Measurements from ENCODE around the gene DIP2C. TPM values are rescaled to one million over a fixed set of nuclear protein-coding genes. Genes with fewer than 3 reads are reported as not detected.

DIP2C gene
- total and polyA plus RNA-seq, 4 donors, result 6.4 to 40.2 (median 23.8) TPM

GRCh38 chr10:509361-510102, 179.9 kb downstream of the DIP2C start:
- intact Hi-C loops (cut with DNase I), result loop anchor here (2.0 to 10.0 kb wide), 5 partner anchors 173 to 305 kb away; no protein-coding TSS in a partner anchor
- no peaks in the 10 kb centered on the region for H3K36me3 ChIP-seq (ENCODE audit: control insufficient read depth in 1 of 2, insufficient read depth in 2 of 2, low read length in 1 of 2)
- H3K9me3 ChIP-seq (ENCODE audit: control insufficient read depth, low read length), result no peaks in the 10 kb centered on the region
- no peaks in the 10 kb centered on the region for H3K4me1 ChIP-seq (ENCODE audit: control insufficient read depth in 1 of 2, insufficient read depth in 2 of 2, low read length in 2 of 2)
- DNase-seq (peak in 1 of 2 donors; percentile 62), ATAC-seq (ENCODE audit: low FRiP score) (no peak)
- H3K27ac ChIP-seq (ENCODE audit: low read depth in 1 of 2, low read length in 2 of 2), result no peak overlapping the region
- no peaks in the 10 kb centered on the region for H3K27me3 ChIP-seq (ENCODE audit: control insufficient read depth in 1 of 2, insufficient read depth in 2 of 2, low read length in 1 of 2)
- no peak overlapping the region for H3K4me3 ChIP-seq (ENCODE audit: low read length in 2 of 2)
- 92 to 95% methylated on average over 27 to 30 of the region's 30 CpGs for WGBS, 2 donors

GRCh38 chr10:508726-509125, 180.7 kb downstream of the DIP2C start:
- intact Hi-C loops (cut with DNase I), result no loop called here
- peak in 1 of 2 donors; percentile 61 for DNase-seq
- Histone ChIP-seq H3K4me3 (ENCODE audit: low read length in 2 of 2) (no peak overlapping the region), H3K36me3 (ENCODE audit: control insufficient read depth in 1 of 2, insufficient read depth in 2 of 2, low read length in 1 of 2) (no peaks in the 10 kb centered on the region), H3K4me1 (ENCODE audit: control insufficient read depth in 1 of 2, insufficient read depth in 2 of 2, low read length in 2 of 2) (no peaks in the 10 kb centered on the region), H3K27me3 (ENCODE audit: control insufficient read depth in 1 of 2, insufficient read depth in 2 of 2, low read length in 1 of 2) (no peaks in the 10 kb centered on the region), H3K27ac (ENCODE audit: low read depth in 1 of 2, low read length in 2 of 2) (no peak overlapping the region), H3K9me3 (ENCODE audit: control insufficient read depth, low read length) (no peaks in the 10 kb centered on the region)
- 94 to 95% methylated on average over 13 of the region's 13 CpGs for WGBS, 2 donors
- ATAC-seq (ENCODE audit: low FRiP score), result no peak

GRCh38 chr10:507908-508444, 181.5 kb downstream of the DIP2C start:
- 91 to 94% methylated on average over 12 of the region's 12 CpGs for WGBS, 2 donors
- ATAC-seq (ENCODE audit: low FRiP score), result no peak

GRCh38 chr10:507355-507699, 182.1 kb downstream of the DIP2C start:
- no peak overlapping the region for H3K27ac ChIP-seq (ENCODE audit: low read depth in 1 of 2, low read length in 2 of 2)
- intact Hi-C loops (cut with DNase I), result no loop called here
- H3K27me3 ChIP-seq (ENCODE audit: control insufficient read depth in 1 of 2, insufficient read depth in 2 of 2, low read length in 1 of 2), result no peaks in the 10 kb centered on the region
- no peak overlapping the region for H3K4me3 ChIP-seq (ENCODE audit: low read length in 2 of 2)
- H3K9me3 ChIP-seq (ENCODE audit: control insufficient read depth, low read length), result no peaks in the 10 kb centered on the region
- ATAC-seq (ENCODE audit: low FRiP score) (no peak), DNase-seq (peak in 1 of 2 donors; percentile 59)
- H3K4me1 ChIP-seq (ENCODE audit: control insufficient read depth in 1 of 2, insufficient read depth in 2 of 2, low read length in 2 of 2), result no peaks in the 10 kb centered on the region
- 92 to 94% methylated on average over 16 of the region's 16 CpGs for WGBS, 2 donors
- no peaks in the 10 kb centered on the region for H3K36me3 ChIP-seq (ENCODE audit: control insufficient read depth in 1 of 2, insufficient read depth in 2 of 2, low read length in 1 of 2)

More at GRCh38 chr10:507908-508444, 181.5 kb downstream of the DIP2C start:
- H3K9me3 ChIP-seq (ENCODE audit: control insufficient read depth, low read length), result no peaks in the 10 kb centered on the region
- no peaks in the 10 kb centered on the region for H3K27me3 ChIP-seq (ENCODE audit: control insufficient read depth in 1 of 2, insufficient read depth in 2 of 2, low read length in 1 of 2)
- H3K36me3 ChIP-seq (ENCODE audit: control insufficient read depth in 1 of 2, insufficient read depth in 2 of 2, low read length in 1 of 2), result no peaks in the 10 kb centered on the region
- DNase-seq, result peak in 1 of 2 donors; percentile 50
- H3K4me1 ChIP-seq (ENCODE audit: control insufficient read depth in 1 of 2, insufficient read depth in 2 of 2, low read length in 2 of 2), result no peaks in the 10 kb centered on the region
- no peak overlapping the region for H3K27ac ChIP-seq (ENCODE audit: low read depth in 1 of 2, low read length in 2 of 2)
- H3K4me3 ChIP-seq (ENCODE audit: low read length in 2 of 2), result no peak overlapping the region
- intact Hi-C loops (cut with DNase I), result no loop called here

GRCh38 chr10:506451-507354, 182.8 kb downstream of the DIP2C start:
- Histone ChIP-seq H3K9me3 (ENCODE audit: control insufficient read depth, low read length) (no peaks in the 10 kb centered on the region), H3K27ac (ENCODE audit: low read depth in 1 of 2, low read length in 2 of 2) (no peak overlapping the region), H3K4me1 (ENCODE audit: control insufficient read depth in 1 of 2, insufficient read depth in 2 of 2, low read length in 2 of 2) (peaks cover 0 to under 1% of the 10 kb centered on the region in 2 donors), H3K36me3 (ENCODE audit: control insufficient read depth in 1 of 2, insufficient read depth in 2 of 2, low read length in 1 of 2) (no peaks in the 10 kb centered on the region), H3K27me3 (ENCODE audit: control insufficient read depth in 1 of 2, insufficient read depth in 2 of 2, low read length in 1 of 2) (no peaks in the 10 kb centered on the region), H3K4me3 (ENCODE audit: low read length in 2 of 2) (no peak overlapping the region)
- no peak for ATAC-seq (ENCODE audit: low FRiP score)
- intact Hi-C loops (cut with DNase I), result no loop called here
- 92 to 94% methylated on average over 32 of the region's 32 CpGs for WGBS, 2 donors
- DNase-seq, result peak in 1 of 2 donors; percentile 63

- 82 to 89% methylated on average over 3 of the region's 3 CpGs for WGBS, 2 donors
- H3K36me3 ChIP-seq (ENCODE audit: control insufficient read depth in 1 of 2, insufficient read depth in 2 of 2, low read length in 1 of 2), result no peaks in the 10 kb centered on the region
- peaks cover 0 to 3% of the 10 kb centered on the region in 2 donors for H3K4me1 ChIP-seq (ENCODE audit: control insufficient read depth in 1 of 2, insufficient read depth in 2 of 2, low read length in 2 of 2)
- H3K27me3 ChIP-seq (ENCODE audit: control insufficient read depth in 1 of 2, insufficient read depth in 2 of 2, low read length in 1 of 2), result no peaks in the 10 kb centered on the region
- H3K9me3 ChIP-seq (ENCODE audit: control insufficient read depth, low read length), result no peaks in the 10 kb centered on the region
- no peak overlapping the region for H3K27ac ChIP-seq (ENCODE audit: low read depth in 1 of 2, low read length in 2 of 2)
- ATAC-seq (ENCODE audit: low FRiP score) (no peak), DNase-seq (peak in 1 of 2 donors; percentile 27)
- intact Hi-C loops (cut with DNase I), result no loop called here
- no peak overlapping the region for H3K4me3 ChIP-seq (ENCODE audit: low read length in 2 of 2)
Measured at GRCh38 chr10:505419-505818, 184.0 kb downstream of the DIP2C start.

GRCh38 chr10:504806-505205, 184.7 kb downstream of the DIP2C start:
- Histone ChIP-seq H3K27ac (ENCODE audit: low read depth in 1 of 2, low read length in 2 of 2) (no peak overlapping the region), H3K4me1 (ENCODE audit: control insufficient read depth in 1 of 2, insufficient read depth in 2 of 2, low read length in 2 of 2) (peaks cover 0 to 3% of the 10 kb centered on the region in 2 donors), H3K4me3 (ENCODE audit: low read length in 2 of 2) (no peak overlapping the region), H3K36me3 (ENCODE audit: control insufficient read depth in 1 of 2, insufficient read depth in 2 of 2, low read length in 1 of 2) (no peaks in the 10 kb centered on the region), H3K27me3 (ENCODE audit: control insufficient read depth in 1 of 2, insufficient read depth in 2 of 2, low read length in 1 of 2) (no peaks in the 10 kb centered on the region), H3K9me3 (ENCODE audit: control insufficient read depth, low read length) (no peaks in the 10 kb centered on the region)
- no peak for ATAC-seq (ENCODE audit: low FRiP score)
- intact Hi-C loops (cut with DNase I), result no loop called here
- 92 to 95% methylated on average over 14 of the region's 14 CpGs for WGBS, 2 donors
- DNase-seq, result peak in 1 of 2 donors; percentile 28

GRCh38 chr10:504121-504611, 185.3 kb downstream of the DIP2C start:
- intact Hi-C loops (cut with DNase I), result no loop called here
- Histone ChIP-seq H3K27me3 (ENCODE audit: control insufficient read depth in 1 of 2, insufficient read depth in 2 of 2, low read length in 1 of 2) (no peaks in the 10 kb centered on the region), H3K4me1 (ENCODE audit: control insufficient read depth in 1 of 2, insufficient read depth in 2 of 2, low read length in 2 of 2) (peaks cover 0 to 3% of the 10 kb centered on the region in 2 donors), H3K9me3 (ENCODE audit: control insufficient read depth, low read length) (no peaks in the 10 kb centered on the region), H3K36me3 (ENCODE audit: control insufficient read depth in 1 of 2, insufficient read depth in 2 of 2, low read length in 1 of 2) (no peaks in the 10 kb centered on the region), H3K4me3 (ENCODE audit: low read length in 2 of 2) (no peak overlapping the region), H3K27ac (ENCODE audit: low read depth in 1 of 2, low read length in 2 of 2) (no peak overlapping the region)
- ATAC-seq (ENCODE audit: low FRiP score), result no peak
- DNase-seq, result peak in 1 of 2 donors; percentile 62
- WGBS, 2 donors, result 94 to 95% methylated on average over 17 of the region's 17 CpGs
